ENCODE data around the gene CNIH3. TPM values are rescaled to one million over a fixed set of nuclear protein-coding genes. Genes with fewer than 3 reads are reported as not detected.

CNIH3 gene
- total RNA-seq, 1 donor from 2014 or later, result 5.3 TPM

- DNase-seq (ENCODE audit: low spot score), result no peak
Observed at GRCh38 chr1:224721000-224721399, 104.9 kb downstream of the CNIH3 start.

- DNase-seq (ENCODE audit: low spot score), result no peak
Observed at GRCh38 chr1:224722838-224723237, 106.7 kb downstream of the CNIH3 start.

- no peak for DNase-seq (ENCODE audit: low spot score)
Observed at GRCh38 chr1:224724566-224724965, 108.4 kb downstream of the CNIH3 start.

GRCh38 chr1:224726441-224727182, 110.5 kb downstream of the CNIH3 start:
- DNase-seq (ENCODE audit: low spot score), result no peak

GRCh38 chr1:224727351-224728289, 111.5 kb downstream of the CNIH3 start:
- DNase-seq (ENCODE audit: low spot score), result no peak

- DNase-seq (ENCODE audit: low spot score), result no peak
Observed at GRCh38 chr1:224730540-224730939, 114.4 kb downstream of the CNIH3 start.

- DNase-seq (ENCODE audit: low spot score), result no peak
Observed at GRCh38 chr1:224730965-224731364, 114.8 kb downstream of the CNIH3 start.

- no peak for DNase-seq (ENCODE audit: low spot score)
Observed at GRCh38 chr1:224731633-224732032, 115.5 kb downstream of the CNIH3 start.

- no peak for DNase-seq (ENCODE audit: low spot score)
Observed at GRCh38 chr1:224732377-224733026, 116.4 kb downstream of the CNIH3 start.

GRCh38 chr1:224733027-224733911, 117.2 kb downstream of the CNIH3 start:
- peak; percentile 50 for DNase-seq (ENCODE audit: low spot score)

GRCh38 chr1:224734261-224734935, 118.3 kb downstream of the CNIH3 start:
- no peak for DNase-seq (ENCODE audit: low spot score)

GRCh38 chr1:224735159-224735558, 119.0 kb downstream of the CNIH3 start:
- DNase-seq (ENCODE audit: low spot score), result no peak

- no peak for DNase-seq (ENCODE audit: low spot score)
Observed at GRCh38 chr1:224736619-224737352, 120.7 kb downstream of the CNIH3 start.

GRCh38 chr1:224737353-224737727, 121.2 kb downstream of the CNIH3 start:
- DNase-seq (ENCODE audit: low spot score), result no peak

- DNase-seq (ENCODE audit: low spot score), result no peak
Observed at GRCh38 chr1:224739303-224739996, 123.3 kb downstream of the CNIH3 start.

GRCh38 chr1:224739997-224740684, 124.0 kb downstream of the CNIH3 start:
- no peak for DNase-seq (ENCODE audit: low spot score)

- no peak for DNase-seq (ENCODE audit: low spot score)
Observed at GRCh38 chr1:224740685-224741052, 124.6 kb downstream of the CNIH3 start.

GRCh38 chr1:224742349-224742748, 126.2 kb downstream of the CNIH3 start:
- no peak for DNase-seq (ENCODE audit: low spot score)

- no peak for DNase-seq (ENCODE audit: low spot score)
Observed at GRCh38 chr1:224743608-224744164, 127.6 kb downstream of the CNIH3 start.
